Astrocyte (in vitro differentiated cells and primary cell): Measurements from ENCODE around the gene PIGU.

Experiments used
- CTCF ChIP-seq: IDR thresholded peaks from 2 replicates; pipeline ENCODE4 v1.5.1; 2011; ENCODE audit warnings: low read depth, mild to moderate bottlenecking, inconsistent platforms, low read length, moderate library complexity; ENCODE audit not compliant: insufficient read depth
- EZH2 ChIP-seq: IDR thresholded peaks from 2 replicates; pipeline ENCODE4 v1.6.1; 2012; ENCODE audit warnings: mild to moderate bottlenecking, low read length, inconsistent platforms; ENCODE audit not compliant: insufficient read depth

- TF ChIP-seq CTCF (no peak), EZH2 (no peak)
Measured at GRCh38 chr20:34532756-34533155, 144.1 kb downstream of the PIGU start.
